Measurements from ENCODE around the gene MFAP2. TPM values are rescaled to one million over a fixed set of nuclear protein-coding genes. Genes with fewer than 3 reads are reported as not detected.
"Not testable (repeated sequence)": the region's sequence is repeated elsewhere in the genome, so short reads cannot be mapped to it uniquely, and the experiment has no call there.

The MFAP2 gene
- total RNA-seq, 2 experiments from 2014 or later: not detected

DNA sequence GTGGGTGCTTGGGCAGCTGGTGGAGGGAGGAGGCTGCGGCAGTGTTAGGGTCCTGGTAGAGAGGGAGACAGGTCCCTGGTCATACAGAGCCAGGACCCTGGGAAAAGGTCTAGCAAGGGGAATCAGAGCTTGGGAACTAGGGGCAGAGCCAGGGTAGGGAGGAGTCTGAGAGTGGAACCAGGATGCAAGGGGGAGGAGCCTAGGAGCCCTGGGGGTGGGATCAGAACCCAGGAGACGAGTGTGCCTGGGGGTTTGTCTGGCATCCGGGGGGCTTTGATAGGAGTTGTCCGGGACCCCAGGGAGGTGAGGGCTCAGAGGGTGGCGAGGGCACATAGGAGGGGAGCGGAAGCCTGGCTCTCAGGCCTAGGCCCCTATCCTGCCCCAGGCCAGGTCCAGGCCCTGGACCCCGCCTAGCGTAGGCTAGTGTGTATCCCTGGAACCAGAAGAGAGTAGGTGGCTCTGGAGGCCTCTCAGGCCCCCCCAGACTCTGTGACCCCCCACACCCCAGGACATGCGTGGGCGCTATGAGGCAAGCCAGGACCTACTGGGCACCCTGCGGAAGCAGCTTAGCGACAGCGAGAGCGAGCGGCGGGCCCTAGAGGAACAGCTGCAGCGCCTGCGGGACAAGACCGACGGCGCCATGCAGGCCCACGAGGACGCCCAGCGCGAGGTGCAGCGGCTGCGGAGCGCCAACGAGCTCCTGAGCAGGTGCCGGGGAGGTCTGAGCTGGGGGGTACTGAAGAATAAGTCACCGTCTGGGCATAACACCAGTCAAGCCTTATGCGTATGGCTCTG is 40.8 kb downstream of the MFAP2 start:
- CTCF ChIA-PET, POLR2A ChIA-PET: not testable (repeated sequence)

DNA sequence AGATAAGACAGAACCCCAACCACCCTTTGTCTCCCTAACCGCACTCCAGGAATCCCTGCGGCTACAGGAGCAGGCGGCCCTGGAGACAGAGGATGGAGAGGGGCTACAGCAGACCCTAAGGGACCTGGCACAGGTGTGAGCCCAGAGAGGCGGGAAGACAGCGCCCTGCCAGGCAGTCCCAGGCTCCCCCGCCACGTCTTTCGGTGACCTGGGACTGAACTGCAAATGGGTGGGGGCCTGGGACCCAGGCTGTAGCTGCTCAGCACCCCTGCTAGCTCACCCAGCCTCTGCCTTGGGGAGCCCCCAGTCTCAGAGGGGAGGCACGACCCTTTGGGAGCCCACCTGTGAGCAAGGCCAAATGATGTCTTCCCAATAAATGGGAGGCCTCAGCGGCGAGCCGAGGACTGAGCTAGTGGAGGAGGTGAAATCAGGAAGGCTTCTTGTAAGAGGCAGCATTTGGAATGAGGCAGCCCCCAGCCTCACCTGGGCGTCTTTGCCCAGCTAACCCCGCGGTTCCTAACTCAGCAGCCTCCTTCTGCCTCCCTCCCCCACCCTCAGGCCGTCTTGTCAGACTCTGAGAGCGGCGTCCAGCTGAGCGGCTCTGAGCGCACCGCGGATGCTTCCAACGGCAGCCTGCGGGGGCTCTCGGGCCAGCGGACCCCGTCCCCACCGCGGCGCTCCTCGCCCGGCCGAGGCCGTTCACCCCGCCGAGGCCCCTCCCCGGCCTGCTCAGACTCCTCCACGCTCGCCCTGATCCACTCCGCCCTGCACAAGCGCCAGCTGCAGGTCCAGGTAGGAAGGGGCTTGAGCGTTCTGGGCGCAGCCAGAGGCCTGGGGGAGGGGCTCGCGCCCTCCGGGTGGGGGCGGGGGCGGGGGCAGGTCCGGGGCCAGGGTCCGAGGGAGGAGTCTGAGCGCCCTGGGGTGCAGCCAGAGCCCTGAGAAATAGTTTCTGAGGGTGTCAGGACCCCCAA is 41.8 kb downstream of the MFAP2 start:
- ChIA-PET POLR2A (no interaction called here), CTCF (interaction anchor here (0.7 kb wide), 1 partner anchor 506 kb away, joined by 3 read pairs; no protein-coding TSS in a partner anchor)

DNA sequence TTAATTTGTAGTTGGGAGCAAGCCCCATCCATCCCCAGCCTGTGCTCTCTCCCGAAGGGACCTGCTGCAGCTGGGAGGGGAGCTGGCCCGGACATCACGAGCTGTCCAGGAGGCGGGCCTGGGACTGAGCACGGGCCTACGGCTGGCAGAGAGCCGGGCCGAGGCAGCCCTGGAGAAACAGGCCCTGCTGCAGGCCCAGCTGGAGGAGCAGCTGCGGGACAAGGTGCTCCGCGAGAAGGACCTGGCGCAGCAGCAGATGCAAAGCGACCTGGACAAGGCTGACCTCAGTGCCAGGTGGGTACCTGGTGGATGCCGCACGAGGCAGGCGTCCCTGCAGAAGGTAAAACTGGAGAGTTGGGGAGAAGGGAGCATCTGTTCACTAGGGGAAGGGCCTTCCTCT is 43.8 kb downstream of the MFAP2 start:
- CTCF ChIA-PET, POLR2A ChIA-PET: not testable (repeated sequence)

DNA sequence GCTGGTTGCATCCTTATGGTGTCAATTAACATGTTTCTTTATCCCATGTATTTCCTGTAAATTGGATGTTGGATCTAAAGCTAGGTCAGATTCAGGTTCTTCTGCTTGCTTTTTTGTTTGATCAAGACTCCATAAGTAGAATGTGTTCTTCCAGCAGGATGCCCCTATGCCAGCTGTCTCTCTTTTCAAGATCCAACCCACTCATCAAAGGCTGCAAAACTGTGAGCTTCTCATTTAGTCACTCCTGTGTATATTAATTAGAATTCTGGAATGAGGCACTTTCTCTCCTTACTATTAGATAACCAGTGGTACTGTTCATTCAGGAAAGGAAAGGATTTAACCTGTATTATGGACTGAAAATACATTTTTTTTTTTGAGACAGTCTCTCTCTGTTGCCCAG is 46.5 kb downstream of the MFAP2 start:
- POLR2A ChIA-PET: not testable (repeated sequence)
- CTCF ChIA-PET: interaction anchor here (0.6 to 0.7 kb wide), 2 partner anchors 11 to 605 kb away, joined by 4 to 5 read pairs; no protein-coding TSS in a partner anchor

DNA sequence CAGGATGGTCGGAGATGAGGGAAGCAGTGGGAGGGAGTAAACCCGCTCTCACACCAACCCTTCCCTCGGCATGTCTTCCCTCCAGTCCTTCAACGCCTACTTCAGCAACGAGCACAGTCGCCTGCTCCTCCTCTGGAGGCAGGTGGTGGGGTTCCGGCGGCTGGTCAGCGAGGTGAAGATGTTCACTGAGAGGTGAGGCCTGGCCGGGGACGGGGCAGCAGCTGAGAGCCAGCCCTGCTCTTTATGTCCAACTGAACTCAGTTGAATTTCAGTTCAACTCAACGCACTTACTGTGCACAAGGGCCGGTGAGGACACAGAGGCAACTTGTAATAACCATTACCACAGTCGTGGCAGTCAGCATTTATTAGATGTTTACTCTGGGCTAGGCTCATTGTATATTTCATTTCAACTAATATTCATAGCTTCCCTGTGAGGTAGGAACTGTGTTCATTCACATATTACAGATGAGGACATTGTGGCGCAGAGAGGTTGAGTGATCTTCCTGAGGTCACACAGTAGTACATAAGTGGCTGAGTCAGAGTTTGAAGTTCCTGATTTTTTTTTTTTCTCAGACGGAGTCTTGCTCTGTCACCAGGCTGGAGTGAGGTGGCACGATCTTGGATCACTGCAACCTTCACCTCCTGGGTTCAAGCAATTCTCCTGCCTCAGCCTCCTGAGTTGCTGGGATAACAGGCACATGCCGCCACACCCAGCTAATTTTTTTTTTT is 49.0 kb downstream of the MFAP2 start:
- POLR2A ChIA-PET: not testable (repeated sequence)
- CTCF ChIA-PET: interaction anchor here (0.9 kb wide), 1 partner anchor 16 kb away, joined by 3 read pairs; no protein-coding TSS in a partner anchor

DNA sequence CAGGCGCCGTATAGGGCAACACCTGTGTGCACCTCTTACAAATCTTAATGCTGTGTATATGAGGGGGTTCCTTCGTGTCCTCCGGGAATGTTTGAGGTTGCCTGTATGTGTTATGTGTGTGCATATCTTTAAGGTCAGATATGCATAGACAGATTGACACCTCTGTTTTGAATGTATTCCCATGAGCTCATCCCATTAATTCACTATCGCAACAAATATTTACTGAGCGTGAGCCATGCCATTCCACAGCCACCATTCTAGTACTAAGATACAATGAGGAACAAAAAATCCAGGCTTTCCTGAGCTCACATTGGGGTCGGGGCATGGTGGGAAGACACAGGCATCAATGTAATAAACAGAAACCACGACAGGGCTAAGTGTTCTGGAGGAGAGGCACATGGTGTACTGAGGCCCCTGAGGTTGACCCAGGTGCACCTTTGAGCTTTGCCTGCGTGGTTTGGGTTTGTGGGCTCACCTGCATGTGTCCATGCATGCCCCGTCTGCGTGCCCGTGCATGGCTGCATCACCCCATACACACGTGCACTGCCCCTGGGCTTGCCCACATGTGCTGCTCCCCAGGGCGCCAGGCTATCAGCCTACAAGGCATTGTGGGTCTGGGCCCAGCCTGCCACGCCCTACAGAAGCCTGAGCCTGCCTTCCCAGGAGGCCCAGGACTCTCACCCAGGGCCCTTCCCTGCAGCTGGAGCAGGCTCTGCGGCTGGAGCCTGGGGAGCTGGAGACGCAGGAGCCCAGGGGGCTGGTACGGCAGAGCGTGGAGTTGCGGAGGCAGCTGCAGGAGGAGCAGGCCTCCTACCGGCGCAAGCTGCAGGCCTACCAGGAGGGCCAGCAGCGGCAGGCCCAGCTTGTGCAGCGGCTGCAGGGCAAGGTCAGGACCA is 51.0 kb downstream of the MFAP2 start:
- CTCF ChIA-PET, POLR2A ChIA-PET: not testable (repeated sequence)

DNA sequence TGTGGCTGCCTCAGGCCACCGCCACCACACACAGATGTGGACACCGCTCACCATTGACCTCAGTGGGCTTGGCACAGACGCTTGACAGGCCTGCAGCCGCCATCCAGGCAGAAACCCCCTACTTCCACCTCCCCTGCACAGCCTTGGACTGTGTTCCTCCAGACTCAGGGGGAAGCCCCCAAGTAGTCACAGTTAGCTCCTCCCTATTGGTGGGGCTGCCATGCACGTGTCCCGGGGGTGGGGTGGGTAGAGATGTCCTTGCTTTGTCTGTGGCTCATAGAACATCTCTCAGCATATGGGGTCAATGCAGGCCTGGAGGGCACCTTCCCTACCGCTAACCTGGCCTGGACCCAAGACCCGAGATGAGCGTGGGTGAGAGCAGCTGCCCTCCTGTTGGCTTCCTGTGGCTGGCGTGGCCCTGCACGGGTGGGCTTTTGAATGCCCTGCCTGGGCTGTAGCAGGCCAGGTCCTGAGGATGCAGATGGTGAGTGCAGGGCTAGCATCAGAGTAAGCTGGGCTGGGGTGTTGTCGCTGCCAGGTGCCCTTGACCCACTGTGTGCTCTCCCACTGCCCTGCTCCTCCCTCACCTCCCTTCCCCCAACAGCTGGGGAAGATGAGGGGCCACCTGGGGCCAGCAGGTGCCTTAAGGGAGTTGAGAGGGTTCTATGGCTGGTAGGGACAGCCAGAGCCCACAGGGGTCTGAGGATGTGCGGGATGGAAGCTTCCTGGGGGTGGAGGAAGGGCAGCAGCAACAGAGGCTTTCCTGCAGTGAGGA is 52.5 kb downstream of the MFAP2 start:
- POLR2A ChIA-PET: interaction anchor here (0.6 kb wide), 1 partner anchor 73 kb away, joined by 3 read pairs; no protein-coding TSS in a partner anchor

DNA sequence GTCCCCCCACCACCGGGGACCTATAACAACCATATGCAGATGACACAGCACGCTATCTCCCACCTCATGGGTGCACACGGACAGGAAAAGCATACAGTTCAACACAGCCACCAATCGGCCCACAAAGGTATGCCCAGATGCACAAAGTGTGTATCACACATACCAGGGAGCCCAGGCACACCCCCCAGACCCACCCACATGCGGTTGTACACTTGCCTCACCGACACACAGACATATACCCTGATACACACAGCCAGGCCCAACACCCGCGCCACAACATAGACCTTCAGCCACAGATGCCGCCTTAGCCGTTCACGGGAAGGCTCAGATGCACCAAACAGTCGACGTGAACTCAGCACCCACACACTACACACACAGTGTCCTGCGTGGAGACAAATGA is 53.2 kb downstream of the MFAP2 start:
- CTCF ChIA-PET: no interaction called here
- POLR2A ChIA-PET: no interaction called here

More for the DNA sequence above, 52.5 kb downstream of the MFAP2 start:
- CTCF ChIA-PET: no interaction called here

DNA sequence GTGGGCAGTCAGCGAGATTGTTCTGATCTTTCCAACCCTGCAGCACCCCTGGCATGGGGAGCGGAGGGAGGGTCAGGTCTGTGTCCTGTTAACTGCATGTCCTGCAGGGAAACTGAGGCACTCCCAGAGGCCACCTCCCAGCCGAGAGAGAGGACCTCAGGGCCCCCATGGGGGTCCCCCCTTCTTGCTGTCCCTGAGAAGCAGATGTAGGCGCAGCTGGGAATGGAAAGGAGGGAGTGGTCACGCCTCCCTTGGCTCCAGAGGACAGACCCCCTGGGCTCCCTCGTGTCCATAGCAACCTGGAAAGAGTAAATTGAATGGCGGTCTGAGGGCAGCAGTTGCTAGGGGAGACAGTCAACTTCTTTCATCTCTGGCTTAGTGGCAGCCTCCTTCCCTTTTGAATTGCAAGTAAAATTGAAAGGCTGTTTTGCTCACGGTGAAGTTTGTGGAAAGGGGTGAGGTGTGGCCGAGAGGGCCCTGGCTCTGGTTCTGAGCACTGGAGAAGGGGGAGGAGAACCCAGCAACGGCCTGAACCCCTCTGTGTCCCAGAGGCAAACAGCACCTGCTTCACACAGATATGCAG is 53.8 kb downstream of the MFAP2 start:
- POLR2A ChIA-PET: no interaction called here
- CTCF ChIA-PET: no interaction called here

DNA sequence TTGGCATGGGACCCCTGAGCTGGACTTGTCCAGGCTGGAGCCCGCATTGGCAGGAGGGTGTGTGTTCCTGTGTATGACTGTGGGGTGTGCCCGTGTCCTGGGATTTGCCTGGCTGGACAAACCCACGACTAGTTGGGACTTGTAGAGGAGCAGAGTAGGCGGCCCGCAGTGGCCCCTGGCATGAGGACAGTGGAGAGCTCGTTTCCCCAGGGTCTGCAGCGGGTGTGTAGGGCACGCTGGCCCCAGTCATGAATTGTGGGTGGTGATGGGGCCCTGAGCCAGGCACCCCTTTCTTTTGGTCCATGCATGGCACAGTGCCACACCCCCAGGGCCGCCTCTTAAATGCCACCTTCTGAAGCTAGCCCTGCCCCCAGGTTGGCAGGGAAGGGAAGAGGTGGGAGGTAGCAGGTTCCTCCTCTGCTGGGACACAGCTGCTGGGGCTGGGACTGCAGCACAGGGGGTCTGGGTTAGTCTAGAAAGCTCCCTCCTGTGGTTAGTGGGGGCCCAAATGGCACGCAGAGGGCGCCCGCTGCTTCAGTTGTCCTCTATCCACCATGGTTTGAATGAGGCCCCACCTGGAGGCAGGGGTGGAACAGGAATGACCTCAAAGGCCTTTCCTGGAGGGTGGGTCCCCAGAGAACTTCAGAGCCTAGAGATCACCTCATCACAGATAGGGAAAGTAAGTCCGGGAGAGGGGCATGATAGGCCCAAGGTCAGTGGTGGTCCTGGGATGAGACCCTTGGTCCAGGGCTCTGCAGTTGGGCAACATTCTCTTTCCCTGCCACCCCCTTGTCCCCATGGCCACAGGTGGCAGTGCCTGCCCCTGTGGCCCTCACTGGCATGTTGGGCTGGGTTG is 54.6 kb downstream of the MFAP2 start:
- POLR2A ChIA-PET: no interaction called here
- CTCF ChIA-PET: no interaction called here

DNA sequence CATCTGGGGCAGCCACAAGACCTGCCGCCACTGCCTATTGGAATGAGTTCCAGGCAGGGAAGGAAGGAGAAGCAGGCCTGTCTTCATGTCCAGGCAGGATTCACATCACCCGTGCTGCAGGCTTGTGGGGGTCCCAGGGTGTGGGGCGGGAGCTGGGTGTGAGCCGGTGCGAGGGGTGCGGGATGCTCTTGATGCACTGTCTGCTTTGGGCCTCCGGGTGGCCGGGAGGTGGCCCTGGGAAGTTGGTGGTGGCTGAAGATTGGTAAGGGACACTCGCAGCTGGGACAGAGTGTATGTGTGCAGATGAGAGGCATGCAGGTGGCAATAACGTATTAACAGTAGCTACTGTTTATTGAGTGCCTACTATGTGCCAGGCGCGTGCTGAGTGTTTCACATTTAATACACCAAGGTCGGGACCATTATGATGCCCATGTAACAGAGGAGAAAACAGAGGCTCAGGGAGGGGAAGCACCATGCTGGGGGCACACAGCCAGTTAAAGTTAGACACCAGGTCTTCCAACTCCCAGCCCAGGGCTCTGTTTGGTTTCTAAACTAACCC is 55.4 kb downstream of the MFAP2 start:
- ChIA-PET CTCF (no interaction called here), POLR2A (no interaction called here)

Other genes with a start within 250 kb of the MFAP2 start
- gene RNU1-4, start 240.1 kb downstream of the MFAP2 start, total RNA-seq: 1,000 to 10,000 TPM in 1 of 2 experiments, 100 to 1,000 TPM in 1; 907 to 1,003 TPM
- gene RNU1-2, start 84.6 kb downstream of the MFAP2 start, total RNA-seq: 1,000 to 10,000 TPM in 1 of 2 experiments, 100 to 1,000 TPM in 1; 907 to 1,003 TPM
- gene CROCC, start 58.7 kb downstream of the MFAP2 start, total RNA-seq: 10 to 100 TPM; 20.4 to 21.4 TPM
- gene ATP13A2, start 31.3 kb upstream of the MFAP2 start, total RNA-seq: 10 to 100 TPM; 41.3 to 46.9 TPM
- gene SDHB, start 73.4 kb upstream of the MFAP2 start, total RNA-seq: 100 to 1,000 TPM; 151 to 155 TPM
- not detected for gene PADI2, start 138.8 kb upstream of the MFAP2 start, total RNA-seq
- gene PADI1, start 224.5 kb upstream of the MFAP2 start, total RNA-seq: not detected